ENCODE results near the gene HOXA5. TPM values are rescaled to one million over a fixed set of nuclear protein-coding genes. Genes with fewer than 3 reads are reported as not detected.

The HOXA5 gene
- total RNA-seq, 1 donor, result 3.0 TPM

DNA sequence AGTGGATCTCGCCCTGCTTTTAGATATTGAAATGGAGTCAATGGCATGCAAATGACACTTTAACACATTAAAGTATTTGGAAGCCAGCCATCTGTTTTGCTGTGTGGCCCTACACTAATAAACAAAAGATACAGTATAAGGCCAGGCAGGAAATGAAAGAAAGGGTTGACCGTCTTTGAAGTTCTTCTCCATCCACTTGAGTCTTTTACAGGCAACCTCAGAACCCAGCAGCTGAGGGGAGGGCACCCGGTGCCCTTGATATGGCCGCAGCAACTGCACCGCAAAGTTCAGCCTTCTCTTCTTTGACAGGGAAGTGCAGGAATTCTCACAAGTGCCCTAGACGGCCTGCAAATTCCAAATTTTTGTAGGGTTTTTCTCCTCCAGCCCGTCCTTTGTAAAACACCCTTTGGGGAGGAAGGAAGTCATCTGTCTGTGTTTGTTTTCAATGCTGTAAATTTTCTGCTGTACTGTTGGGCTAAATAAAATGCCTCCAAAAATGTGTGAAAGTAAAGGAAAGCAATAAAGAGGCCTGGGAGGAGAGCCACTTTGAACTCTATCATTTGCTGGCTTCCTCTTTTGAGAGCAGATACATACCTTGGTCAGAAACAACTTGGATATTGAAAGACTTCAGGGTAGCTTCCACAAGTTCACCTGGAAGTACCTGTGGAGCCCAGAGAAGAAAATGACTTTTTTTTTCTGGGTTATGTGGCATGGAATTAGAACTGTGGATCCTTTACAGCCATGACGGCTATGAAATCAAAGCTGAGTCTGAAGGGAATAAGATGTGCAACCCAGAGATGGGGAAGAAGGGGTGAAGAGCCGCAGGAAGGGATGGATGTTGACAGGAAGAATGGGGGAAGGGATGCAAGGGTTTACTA is 51.3 kb downstream of the HOXA5 start:
- Histone ChIP-seq H3K9me3 (ENCODE audit: low read depth, low read length) (no peaks in the 10 kb centered on the region), H3K4me1 (ENCODE audit: insufficient read depth, low read length) (peaks cover 29% of the 10 kb centered on the region), H3K27me3 (ENCODE audit: insufficient read depth, low read length) (peaks cover 84% of the 10 kb centered on the region), H3K4me3 (ENCODE audit: low read length) (no peak overlapping the region)

DNA sequence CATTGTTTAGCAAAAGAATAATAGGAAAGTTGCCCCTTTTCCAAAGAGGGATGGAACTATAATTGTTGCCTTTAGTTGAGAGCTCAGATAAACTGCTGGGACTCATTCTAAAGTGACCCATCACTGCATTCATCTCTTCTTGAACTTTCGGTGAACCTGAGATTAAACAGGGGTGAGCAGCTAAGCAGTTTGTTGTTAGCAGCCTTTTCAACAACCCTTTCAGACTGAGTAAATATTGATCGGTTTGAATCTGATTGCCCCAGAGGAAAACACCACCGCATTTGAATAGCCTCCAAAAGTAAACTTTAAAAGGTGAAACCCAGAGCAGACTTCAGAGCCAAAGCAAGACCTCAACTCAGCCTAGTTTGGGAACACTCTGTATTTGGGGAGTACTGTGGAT is 52.4 kb downstream of the HOXA5 start:
- Histone ChIP-seq H3K9me3 (ENCODE audit: low read depth, low read length) (no peaks in the 10 kb centered on the region), H3K4me1 (ENCODE audit: insufficient read depth, low read length) (peaks cover 24% of the 10 kb centered on the region), H3K27me3 (ENCODE audit: insufficient read depth, low read length) (peaks cover 93% of the 10 kb centered on the region), H3K4me3 (ENCODE audit: low read length) (no peak overlapping the region)

Other genes starting within 250 kb of the HOXA5 start
- 0.42 TPM for gene HOXA1, start 47.7 kb downstream of the HOXA5 start, total RNA-seq
- 0.10 TPM for gene HOXA2, start 41.0 kb downstream of the HOXA5 start, total RNA-seq
- not detected for gene HOXA4, start 12.9 kb downstream of the HOXA5 start, total RNA-seq
- gene HOXA6, start 4.1 kb upstream of the HOXA5 start, total RNA-seq, result not detected
- under 0.01 TPM for gene HOXA3, start 8.9 kb upstream of the HOXA5 start, total RNA-seq
- gene HOXA7, start 13.0 kb upstream of the HOXA5 start, total RNA-seq, result 0.10 TPM
- 0.52 TPM for gene HOXA9, start 21.9 kb upstream of the HOXA5 start, total RNA-seq
- 0.63 TPM for gene HOXA10, start 30.6 kb upstream of the HOXA5 start, total RNA-seq
- not detected for gene HOXA11, start 41.6 kb upstream of the HOXA5 start, total RNA-seq
- under 0.01 TPM for gene HOXA13, start 56.4 kb upstream of the HOXA5 start, total RNA-seq
- gene EVX1, start 99.1 kb upstream of the HOXA5 start, total RNA-seq, result not detected